Measurements from ENCODE around the gene GABRG3. TPM values are rescaled to one million over a fixed set of nuclear protein-coding genes. Genes with fewer than 3 reads are reported as not detected.

GABRG3 gene
- total and polyA plus RNA-seq, 2 experiments from 2014 or later, result 0.10 to 1.4 TPM

DNA sequence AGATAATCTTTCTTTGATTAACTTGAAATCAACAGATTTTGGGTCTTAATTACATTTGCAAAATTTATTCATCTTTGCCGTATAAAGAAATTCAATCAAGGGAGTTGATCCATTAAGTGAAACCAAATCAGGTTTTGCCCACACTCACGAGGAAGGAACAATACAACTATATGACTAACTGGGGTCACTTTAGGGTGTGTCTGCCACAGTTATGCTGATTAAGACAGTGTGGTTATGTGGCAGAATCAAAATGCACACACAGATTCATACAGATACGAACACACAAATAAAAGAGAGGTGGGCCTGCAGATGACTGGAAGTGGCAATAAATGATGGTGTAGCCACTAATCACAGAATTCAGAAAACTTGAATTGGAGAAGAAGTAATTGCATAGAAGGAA is 543.5 kb downstream of the GABRG3 start (continued):
- no peak for TF ChIP-seq ZNF462 (CRISPR knock-in tag; IDR thresholded peaks at IDR 0.05)

GRCh38 chr15:27527490-27528067 is 556.6 kb downstream of the GABRG3 start:
- Histone ChIP-seq H3K4me1 (ENCODE audit: insufficient read depth) (no peaks in the 10 kb centered on the region), H3F3A (replicated peaks; ENCODE audit: low read depth) (no peaks in the 10 kb centered on the region), H3K4me3 (no peak overlapping the region), H3K4me2 (no peak overlapping the region), H4K20me1 (replicated peaks; ENCODE audit: insufficient read depth) (no peaks in the 10 kb centered on the region), H2AFZ (no peak overlapping the region), H3K79me2 (replicated peaks; ENCODE audit: insufficient read depth) (no peaks in the 10 kb centered on the region), H3K9me2 (ENCODE audit: insufficient read depth) (no peaks in the 10 kb centered on the region), H3K27ac (ENCODE audit: low read depth) (no peak overlapping the region), H3K27me3 (ENCODE audit: insufficient read depth) (no peaks in the 10 kb centered on the region), H3K36me3 (ENCODE audit: insufficient read depth) (no peaks in the 10 kb centered on the region)
- H3K27me3 Mint-ChIP-seq (ENCODE audit: insufficient read depth, low read depth, poor library complexity), result no peaks in the 10 kb centered on the region
- no peaks in the 10 kb centered on the region for H3K4me1 Mint-ChIP-seq
- peaks cover 9% of the 10 kb centered on the region for H3K9me3 Mint-ChIP-seq
- H3K27ac Mint-ChIP-seq, result no peak overlapping the region
- DNase-seq (ENCODE audit: low spot score), result peak; percentile 65
- peak; percentile 64 to 73 for TF ChIP-seq CTCF (conservative IDR thresholded peaks at IDR 0.05; ENCODE audit: low read depth in 2 of 2)
- no peak for TF ChIP-seq EZH2phosphoT487 (IDR thresholded peaks at IDR 0.05; ENCODE audit: unreplicated experiment)
- ATAC-seq, result no peak
- H3K4me3 Mint-ChIP-seq, result no peak overlapping the region
- H3K36me3 Mint-ChIP-seq (ENCODE audit: low read depth), result no peaks in the 10 kb centered on the region; the same call in 1 of the 3 replicates

Measured in GM23338 (cell line).